Large intestine (tissue), 3 donors: Measurements from ENCODE around the gene ZNF280B. TPM values are rescaled to one million over a fixed set of nuclear protein-coding genes. Genes with fewer than 3 reads are reported as not detected.
A peak's percentile ranks its signal among the peaks of the same experiment; 100 is the strongest.

Experiments
- DNase-seq, 2 donors: peaks; one replicate each; pipeline versions ENCODE4 v3.0.0 to v3.0.0-alpha.2; 2013
- H3K27ac ChIP-seq: one replicate; pipeline ENCODE4 v1.5.1; 2013; ENCODE audit warnings: low read length
- H3K27me3 ChIP-seq: 2 replicates; pipeline ENCODE4 v1.6.1; 2013; ENCODE audit warnings: low read length; ENCODE audit not compliant: control insufficient read depth, insufficient read depth
- H3K36me3 ChIP-seq: 2 replicates; pipeline ENCODE4 v1.6.1; 2013; ENCODE audit warnings: low read length; ENCODE audit not compliant: control insufficient read depth, insufficient read depth
- H3K4me1 ChIP-seq: one replicate; pipeline ENCODE4 v1.6.1; 2013; ENCODE audit warnings: low read length; ENCODE audit not compliant: control insufficient read depth, insufficient read depth
- H3K4me3 ChIP-seq: one replicate; pipeline ENCODE4 v1.5.1; 2013; ENCODE audit warnings: low read length
- H3K9me3 ChIP-seq: one replicate; pipeline ENCODE4 v1.6.1; 2013; ENCODE audit warnings: mild to moderate bottlenecking, low read depth, low read length, moderate library complexity; ENCODE audit not compliant: control insufficient read depth
- WGBS: methylation state at CpG from one replicate; pipeline ENCODE4 v1.1.5; 2013; ENCODE audit warnings: low lambda C conversion rate; ENCODE audit not compliant: insufficient coverage; 5-methylcytosine and 5-hydroxymethylcytosine counted together
- polyA plus RNA-seq: library from polyadenylated mRNA; unstranded; fragments of 120-200 nt; gene quantifications from one replicate; pipeline ENCODE4 v1.2.1, GENCODE V29; 2013

The ZNF280B gene
- polyA plus RNA-seq, 1 donor: 2.3 TPM

GRCh38 chr22:22550789-22551434, 42.4 kb upstream of the ZNF280B start:
- Histone ChIP-seq H3K36me3 (no peaks in the 10 kb centered on the region), H3K27ac (no peak overlapping the region), H3K4me3 (no peak overlapping the region), H3K4me1 (no peaks in the 10 kb centered on the region), H3K9me3 (no peaks in the 10 kb centered on the region), H3K27me3 (peaks cover 8% of the 10 kb centered on the region)
- no peak for DNase-seq
- WGBS: no CpG with 5 or more reads among the region's 8 CpGs

DNA sequence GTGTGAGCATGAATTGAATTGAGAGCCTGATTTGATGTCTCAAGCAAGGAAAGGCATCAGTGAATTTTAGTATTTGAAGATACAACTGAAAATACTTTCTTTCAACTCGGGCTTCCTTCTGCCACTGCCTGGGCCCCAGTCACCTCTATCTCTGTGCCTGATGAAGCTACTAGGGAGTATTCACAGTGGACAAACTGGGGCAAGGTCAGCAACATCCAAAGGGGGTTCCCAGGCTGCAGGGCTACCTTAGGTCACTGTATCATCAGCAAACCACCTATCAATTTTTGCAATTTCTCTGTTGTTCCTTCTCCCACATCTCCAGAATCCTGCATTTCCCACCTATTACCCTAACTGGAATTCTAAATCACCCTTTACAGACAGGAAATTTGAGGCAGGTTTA, 40.4 kb upstream of the ZNF280B start:
- no peaks in the 10 kb centered on the region for H3K4me1 ChIP-seq
- H3K9me3 ChIP-seq: no peaks in the 10 kb centered on the region
- no peaks in the 10 kb centered on the region for H3K36me3 ChIP-seq
- peaks cover 8% of the 10 kb centered on the region for H3K27me3 ChIP-seq
- H3K4me3 ChIP-seq: no peak overlapping the region
- no peak overlapping the region for H3K27ac ChIP-seq
- no peak for DNase-seq
- no CpG with 5 or more reads among the region's 1 CpG for WGBS

- DNase-seq: no peak
- Histone ChIP-seq H3K36me3 (no peaks in the 10 kb centered on the region), H3K4me3 (no peak overlapping the region), H3K27me3 (peaks cover 8% of the 10 kb centered on the region), H3K9me3 (no peaks in the 10 kb centered on the region), H3K27ac (no peak overlapping the region), H3K4me1 (no peaks in the 10 kb centered on the region)
- whole genome bisulfite sequencing: no CpG with 5 or more reads among the region's 9 CpGs
Measured at GRCh38 chr22:22548317-22548716, 39.8 kb upstream of the ZNF280B start.

GRCh38 chr22:22547692-22548300, 39.3 kb upstream of the ZNF280B start:
- no peak overlapping the region for H3K27ac ChIP-seq
- no CpG with 5 or more reads among the region's 3 CpGs for WGBS
- no peaks in the 10 kb centered on the region for H3K9me3 ChIP-seq
- no peaks in the 10 kb centered on the region for H3K4me1 ChIP-seq
- DNase-seq: no peak
- no peak overlapping the region for H3K4me3 ChIP-seq
- H3K36me3 ChIP-seq: no peaks in the 10 kb centered on the region
- peaks cover 8% of the 10 kb centered on the region for H3K27me3 ChIP-seq

- WGBS: no CpG with 5 or more reads among the region's 3 CpGs
- no peak overlapping the region for H3K4me3 ChIP-seq
- no peaks in the 10 kb centered on the region for H3K9me3 ChIP-seq
- H3K36me3 ChIP-seq: no peaks in the 10 kb centered on the region
- H3K27me3 ChIP-seq: peaks cover 8% of the 10 kb centered on the region
- H3K27ac ChIP-seq: no peak overlapping the region
- no peak for DNase-seq
- no peaks in the 10 kb centered on the region for H3K4me1 ChIP-seq
Measured at GRCh38 chr22:22547226-22547625, 38.7 kb upstream of the ZNF280B start.

DNA sequence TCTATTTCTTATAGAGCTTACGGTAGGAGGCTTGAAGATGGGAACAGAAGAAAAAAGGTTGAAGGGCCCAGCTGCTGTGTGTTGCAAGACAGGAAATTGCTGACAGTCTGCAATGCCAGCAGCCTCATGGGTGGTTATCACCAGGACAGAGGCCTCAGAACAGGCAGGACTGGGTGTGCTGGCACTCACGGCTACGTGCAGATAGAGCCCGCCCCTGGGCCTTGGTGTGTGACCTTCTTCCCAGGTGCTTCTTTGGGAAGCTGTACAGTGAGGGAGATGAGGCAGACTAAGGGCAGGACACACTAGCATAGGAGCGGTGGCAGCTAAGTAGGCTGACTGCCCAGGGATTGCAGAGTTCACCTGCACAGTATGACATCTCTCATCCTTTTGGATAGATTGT, 37.9 kb upstream of the ZNF280B start:
- DNase-seq: peak in 1 of 2 donors; percentile 17
- H3K4me1 ChIP-seq: no peaks in the 10 kb centered on the region
- no CpG with 5 or more reads among the region's 5 CpGs for WGBS

DNA sequence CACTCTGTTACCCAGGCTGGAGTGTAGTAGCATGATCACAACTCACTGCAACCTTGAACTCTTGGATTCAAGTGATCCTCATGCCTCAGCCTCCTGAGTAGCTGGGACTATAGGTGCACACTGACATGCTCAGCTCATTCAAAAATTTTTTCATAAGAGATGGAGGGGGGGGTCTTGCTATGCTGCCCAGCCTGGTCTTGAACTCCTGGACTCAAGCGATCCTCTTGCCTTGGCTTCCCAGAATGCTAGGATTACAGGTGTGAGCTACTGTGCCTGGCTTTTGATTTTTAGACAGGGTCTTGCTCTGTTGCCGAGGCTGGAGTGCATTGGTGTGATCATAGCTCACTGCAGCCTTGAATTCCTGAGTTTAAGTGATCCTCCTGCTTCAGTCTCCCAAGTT, 36.5 kb upstream of the ZNF280B start:
- Histone ChIP-seq H3K4me1 (no peaks in the 10 kb centered on the region), H3K36me3 (no peaks in the 10 kb centered on the region), H3K27ac (no peak overlapping the region), H3K27me3 (peaks cover 8% of the 10 kb centered on the region), H3K4me3 (no peak overlapping the region), H3K9me3 (no peaks in the 10 kb centered on the region)
- 100% methylated on average over 1 of the region's 2 CpGs for WGBS
- DNase-seq: no peak

More for the DNA sequence above, 37.9 kb upstream of the ZNF280B start:
- Histone ChIP-seq H3K27ac (no peak overlapping the region), H3K4me3 (no peak overlapping the region), H3K36me3 (no peaks in the 10 kb centered on the region), H3K27me3 (peaks cover 8% of the 10 kb centered on the region), H3K9me3 (no peaks in the 10 kb centered on the region)

DNA sequence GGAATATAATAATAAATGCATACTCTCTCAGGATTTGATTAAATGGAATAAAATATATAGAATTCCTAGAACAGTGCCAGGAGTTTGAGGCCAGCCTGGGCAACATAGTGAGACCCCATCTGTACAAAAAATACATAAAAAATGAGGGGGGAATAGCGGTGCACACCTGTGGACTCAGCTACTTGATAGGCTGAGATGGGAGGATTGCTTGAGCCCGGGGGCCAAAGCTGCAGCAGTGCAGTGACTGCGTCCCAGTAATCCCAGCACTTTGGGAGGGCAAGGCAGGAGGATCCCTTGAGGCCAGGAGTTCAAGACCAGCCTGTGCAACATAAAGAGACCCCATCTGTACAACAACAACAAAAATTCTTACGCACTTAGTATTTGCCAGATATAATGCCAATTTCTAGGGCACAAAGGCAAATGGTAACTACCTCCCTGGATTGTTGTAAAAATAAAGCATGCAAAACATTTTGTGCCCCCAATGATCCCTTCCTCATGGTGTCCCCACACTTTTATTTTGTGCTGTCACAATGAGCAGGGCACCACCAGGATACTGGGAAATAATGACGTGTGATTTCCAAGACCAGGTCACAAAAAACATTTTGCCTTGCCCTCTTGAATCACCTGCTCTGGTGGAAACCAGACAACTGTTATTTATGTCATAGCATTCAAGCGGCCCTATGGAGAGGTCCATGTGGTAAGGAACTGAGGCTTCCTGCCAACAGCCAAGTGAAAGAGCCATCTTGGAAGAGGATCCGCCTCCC, 29.9 kb upstream of the ZNF280B start:
- Histone ChIP-seq H3K4me3 (no peak overlapping the region), H3K9me3 (no peaks in the 10 kb centered on the region), H3K27me3 (peaks cover 5% of the 10 kb centered on the region), H3K4me1 (no peaks in the 10 kb centered on the region), H3K36me3 (no peaks in the 10 kb centered on the region), H3K27ac (no peak overlapping the region)
- no CpG with 5 or more reads among the region's 7 CpGs for WGBS
- DNase-seq: no peak

GRCh38 chr22:22536916-22537315, 28.4 kb upstream of the ZNF280B start:
- H3K9me3 ChIP-seq: no peaks in the 10 kb centered on the region
- no peak for DNase-seq
- H3K27ac ChIP-seq: no peak overlapping the region
- H3K36me3 ChIP-seq: no peaks in the 10 kb centered on the region
- 17% methylated on average over 1 of the region's 1 CpG for WGBS
- no peak overlapping the region for H3K4me3 ChIP-seq
- H3K27me3 ChIP-seq: peaks cover 5% of the 10 kb centered on the region
- no peaks in the 10 kb centered on the region for H3K4me1 ChIP-seq

- Histone ChIP-seq H3K27me3 (peaks cover 5% of the 10 kb centered on the region), H3K36me3 (no peaks in the 10 kb centered on the region), H3K4me3 (no peak overlapping the region), H3K4me1 (no peaks in the 10 kb centered on the region), H3K27ac (no peak overlapping the region), H3K9me3 (no peaks in the 10 kb centered on the region)
- 100% methylated on average over 2 of the region's 6 CpGs for WGBS
- DNase-seq: no peak
Measured at GRCh38 chr22:22536515-22536914, 28.0 kb upstream of the ZNF280B start.
